ENCODE data around the gene ABCG5. TPM values are rescaled to one million over a fixed set of nuclear protein-coding genes. Genes with fewer than 3 reads are reported as not detected.

Gene ABCG5
- total and polyA plus RNA-seq, 7 donors: 0.01 to 0.08 TPM; not detected in 5

GRCh38 chr2:43766006-43766405 is 72.6 kb downstream of the ABCG5 start:
- H3K4me3 ChIP-seq: no peak overlapping the region
- no peak for TF ChIP-seq CTCF (IDR thresholded peaks at IDR 0.05)
- WGBS, 3 donors: 66 to 80% (median 75%) methylated on average over 4 of the region's 4 CpGs
- no peaks in the 10 kb centered on the region for H3K9me3 ChIP-seq
- H3K27me3 ChIP-seq (ENCODE audit: insufficient read depth in 3 of 3, low read length in 2 of 3): no peaks in the 10 kb centered on the region
- no peak for DNase-seq
- H3K36me3 ChIP-seq (ENCODE audit: insufficient read depth in 1 of 2, low read depth in 1 of 2): no peaks in the 10 kb centered on the region
- ATAC-seq: no peak
- no peak overlapping the region for H3K27ac ChIP-seq
- intact Hi-C loops (cut with DNase I): no loop called here
- H3K4me1 ChIP-seq: no peaks in the 10 kb centered on the region

- no peak for ATAC-seq
- WGBS, 3 donors: 2 to 29% (median 7%) methylated on average over 1 of the region's 1 CpG
- Histone ChIP-seq H3K4me3 (no peak overlapping the region), H3K36me3 (ENCODE audit: insufficient read depth in 1 of 2, low read depth in 1 of 2) (no peaks in the 10 kb centered on the region), H3K9me3 (no peaks in the 10 kb centered on the region), H3K4me1 (no peaks in the 10 kb centered on the region), H3K27me3 (ENCODE audit: insufficient read depth in 3 of 3, low read length in 2 of 3) (no peaks in the 10 kb centered on the region), H3K27ac (no peak overlapping the region)
- no peak for TF ChIP-seq CTCF (IDR thresholded peaks at IDR 0.05)
- DNase-seq: no peak
- intact Hi-C loops (cut with DNase I): no loop called here
These were observed 74.4 kb downstream of the ABCG5 start for GRCh38 chr2:43764086-43764705.

GRCh38 chr2:43763091-43763490 is 75.5 kb downstream of the ABCG5 start:
- Histone ChIP-seq H3K9me3 (no peaks in the 10 kb centered on the region), H3K27me3 (ENCODE audit: insufficient read depth in 3 of 3, low read length in 2 of 3) (no peaks in the 10 kb centered on the region), H3K4me1 (no peaks in the 10 kb centered on the region), H3K36me3 (ENCODE audit: insufficient read depth in 1 of 2, low read depth in 1 of 2) (no peaks in the 10 kb centered on the region), H3K4me3 (no peak overlapping the region), H3K27ac (no peak overlapping the region)
- DNase-seq (no peak), ATAC-seq (no peak)
- WGBS, 3 donors: 97 to 100% (median 97%) methylated on average over 2 of the region's 2 CpGs
- TF ChIP-seq CTCF (IDR thresholded peaks at IDR 0.05): no peak
- intact Hi-C loops (cut with DNase I): no loop called here

Other genes with a start within 250 kb of the ABCG5 start
- 10 to 100 TPM; 11.4 to 17.4 (median 12.9) TPM for gene THADA, start 242.8 kb downstream of the ABCG5 start, total RNA-seq
- 10 to 100 TPM in 2 of 3 donors, 1 to 10 TPM in 1; 8.1 to 11.6 (median 11.3) TPM for gene THADA, start 242.8 kb downstream of the ABCG5 start, polyA plus RNA-seq
- gene PLEKHH2, start 201.6 kb downstream of the ABCG5 start, total RNA-seq: 1 to 10 TPM in 1 of 4 donors, under 1 TPM in 3; 0.34 to 2.2 (median 0.56) TPM
- under 1 TPM; 0.14 to 0.39 (median 0.38) TPM for gene PLEKHH2, start 201.6 kb downstream of the ABCG5 start, polyA plus RNA-seq
- under 1 TPM in 3 of 4 donors, not detected in 1; 0.23 to 0.56 (median 0.26) TPM for gene C1GALT1C1L, start 162.4 kb downstream of the ABCG5 start, total RNA-seq
- under 1 TPM; 0.16 to 0.43 (median 0.39) TPM for gene C1GALT1C1L, start 162.4 kb downstream of the ABCG5 start, polyA plus RNA-seq
- gene DYNC2LI1, start 64.8 kb downstream of the ABCG5 start, total RNA-seq: 10 to 100 TPM in 1 of 4 donors, 1 to 10 TPM in 3; 3.4 to 11.4 (median 7.9) TPM
- gene DYNC2LI1, start 64.8 kb downstream of the ABCG5 start, polyA plus RNA-seq: 10 to 100 TPM in 1 of 3 donors, 1 to 10 TPM in 2; 7.2 to 23.7 (median 8.9) TPM
- gene ABCG8, start 132 bp upstream of the ABCG5 start, total RNA-seq: not detected
- under 1 TPM in 1 of 3 donors, not detected in 2; 0.05 TPM for gene ABCG8, start 132 bp upstream of the ABCG5 start, polyA plus RNA-seq
- 100 to 1,000 TPM; 100 to 198 (median 109) TPM for gene LRPPRC, start 157.2 kb upstream of the ABCG5 start, total RNA-seq
- gene LRPPRC, start 157.2 kb upstream of the ABCG5 start, polyA plus RNA-seq: 10 to 100 TPM; 47.3 to 80.4 (median 67.4) TPM

Data from psoas muscle (tissue), 8 donors.